Posterior vena cava (tissue), 2 donors: ENCODE results near the gene EXOC3L4. TPM values are rescaled to one million over a fixed set of nuclear protein-coding genes. Genes with fewer than 3 reads are reported as not detected.
"Not testable (repeated sequence)": the region's sequence is repeated elsewhere in the genome, so short reads cannot be mapped to it uniquely, and the experiment has no call there.

Experiments
- DNase-seq: peaks from one replicate; pipeline ENCODE4 v3.0.0-alpha.2; 2020; ENCODE audit warnings: low spot score
- intact Hi-C, 2 donors: fragments of 100-400 bp; cut with DNase I; formaldehyde crosslinking; loops; one replicate each; pipeline versions ENCODE4 v1.14.1 to v1.14.2; 2022 to 2023
- long read RNA-seq, 2 donors: library from polyadenylated mRNA; unstranded; transcript quantifications; one replicate each; pipeline ENCODE4 v2.0.0, GENCODE V29; 2020 to 2021
- total RNA-seq, 2 donors: library from RNA; stranded (reverse); fragmentation: NEBNext Ultra II Directional; extraction: Animal tissue kit (Norgen Biotek cat#: 25700); gene quantifications; one replicate each; pipeline ENCODE4 v1.2.1, GENCODE V29; 2021
- donor health status: DM: yes; HTN: yes; CAD: no.
- donor health status: DM: yes; HTN: yes; CAD: no.

Gene EXOC3L4
- total RNA-seq, result 1 to 10 TPM; 1.0 to 2.5 TPM
- long read RNA-seq, donor 1, partial matches to known transcripts, result 0 of 1 reads
- long read RNA-seq, donor 1, other reads (novel, unspliced or antisense), result 1 of 1 reads
- long read RNA-seq, donor 2, partial matches to known transcripts, result 0 of 1 reads
- long read RNA-seq, donor 2, other reads (novel, unspliced or antisense), result 1 of 1 reads

DNA sequence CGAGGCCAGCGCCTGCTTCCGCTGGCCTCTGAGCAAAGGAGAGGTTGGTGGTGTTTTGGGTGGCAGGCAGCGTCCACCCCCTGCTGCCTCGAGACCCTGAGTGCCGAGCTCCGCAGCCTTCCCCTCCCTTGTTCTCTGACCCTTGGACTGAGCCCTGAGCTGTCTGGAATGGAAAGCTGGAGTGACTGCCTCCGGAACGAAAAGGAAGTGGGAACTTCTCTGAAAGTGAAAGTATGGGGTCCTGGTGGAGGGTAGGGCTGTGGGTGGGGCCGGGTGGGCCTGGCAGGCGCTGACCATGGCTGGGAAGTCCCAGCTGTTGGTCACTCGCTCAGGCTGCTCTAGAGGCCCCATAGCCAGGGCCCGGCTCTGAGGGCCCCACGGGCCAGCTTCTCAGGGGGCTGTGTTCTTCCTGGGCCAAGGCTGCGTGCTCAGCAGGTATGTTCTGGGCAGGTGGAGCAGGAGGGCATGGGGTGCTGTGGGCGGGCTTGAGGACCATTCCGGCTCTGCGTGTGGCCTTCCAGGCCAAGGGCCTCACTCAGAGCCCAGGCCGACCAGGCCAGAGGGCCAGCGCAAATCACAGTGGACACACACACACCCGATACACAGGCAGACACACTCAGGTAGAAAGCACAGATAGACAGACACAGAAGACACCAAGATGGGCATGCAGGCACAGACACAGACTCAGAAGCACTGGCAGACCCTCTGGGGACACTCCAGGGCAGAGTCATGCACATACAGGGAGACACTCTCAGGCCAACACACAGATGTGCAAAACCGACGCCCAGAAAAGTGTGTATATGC lies at the start of gene EXOC3L4:
Gene EXOC3L4 (plus strand): TSS at position 320 of the 804 bp plus-strand sequence. CDS start 5,495 bp downstream, outside the sequence.
- no peak for DNase-seq
- intact Hi-C loops, result no loop called here

GRCh38 chr14:103045371-103045869 lies 49.1 kb upstream of the EXOC3L4 start:
- no peak for DNase-seq
- intact Hi-C loops, result no loop called here

GRCh38 chr14:103047453-103047852 lies 47.1 kb upstream of the EXOC3L4 start:
- DNase-seq, intact Hi-C loops: not testable (repeated sequence)

DNA sequence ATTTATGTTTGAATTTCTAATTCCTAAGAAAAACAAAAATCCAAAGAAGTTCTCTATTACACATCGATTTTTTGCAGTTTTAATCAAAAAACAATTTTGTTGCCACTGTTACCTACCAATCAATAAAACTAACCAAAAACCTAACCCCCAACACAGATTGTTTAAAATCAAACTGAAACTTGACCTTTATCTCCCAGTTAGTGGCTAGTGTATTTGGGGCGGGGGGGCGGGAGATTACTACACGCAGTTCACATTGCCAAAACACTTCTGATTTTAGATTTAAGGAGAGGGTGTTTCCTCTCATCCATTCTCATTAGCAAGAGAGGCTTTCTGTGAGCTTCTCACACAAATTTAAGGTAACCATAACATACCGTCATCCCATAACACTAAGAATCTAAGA lies 43.6 kb upstream of the EXOC3L4 start:
- intact Hi-C loops, result no loop called here
- DNase-seq, result no peak

DNA sequence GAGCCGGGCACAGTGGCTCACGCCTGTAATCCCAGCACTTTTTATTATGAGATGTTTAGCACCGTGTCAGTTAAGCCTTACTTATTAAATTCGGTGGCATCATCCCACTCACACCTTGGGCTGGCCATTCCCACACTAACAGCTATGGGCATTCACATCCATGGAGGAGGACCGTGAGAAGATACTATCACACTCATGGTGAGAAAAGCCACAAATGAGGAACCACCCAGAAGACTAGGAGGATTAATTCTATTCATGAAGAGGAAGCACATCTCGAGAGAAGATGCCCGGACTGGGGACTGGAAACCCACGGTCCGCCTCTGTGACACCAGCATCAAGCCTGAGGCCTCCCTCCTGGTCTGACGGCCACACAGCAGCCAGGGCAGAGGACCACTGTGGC lies 42.1 kb upstream of the EXOC3L4 start:
- intact Hi-C loops, result no loop called here
- no peak for DNase-seq

- intact Hi-C loops, result loop anchor here in 1 of 2 donors (5.0 kb wide), 1 partner anchor 33 kb away; no protein-coding TSS in a partner anchor
Observed at GRCh38 chr14:103055695-103056094, 38.8 kb upstream of the EXOC3L4 start.

DNA sequence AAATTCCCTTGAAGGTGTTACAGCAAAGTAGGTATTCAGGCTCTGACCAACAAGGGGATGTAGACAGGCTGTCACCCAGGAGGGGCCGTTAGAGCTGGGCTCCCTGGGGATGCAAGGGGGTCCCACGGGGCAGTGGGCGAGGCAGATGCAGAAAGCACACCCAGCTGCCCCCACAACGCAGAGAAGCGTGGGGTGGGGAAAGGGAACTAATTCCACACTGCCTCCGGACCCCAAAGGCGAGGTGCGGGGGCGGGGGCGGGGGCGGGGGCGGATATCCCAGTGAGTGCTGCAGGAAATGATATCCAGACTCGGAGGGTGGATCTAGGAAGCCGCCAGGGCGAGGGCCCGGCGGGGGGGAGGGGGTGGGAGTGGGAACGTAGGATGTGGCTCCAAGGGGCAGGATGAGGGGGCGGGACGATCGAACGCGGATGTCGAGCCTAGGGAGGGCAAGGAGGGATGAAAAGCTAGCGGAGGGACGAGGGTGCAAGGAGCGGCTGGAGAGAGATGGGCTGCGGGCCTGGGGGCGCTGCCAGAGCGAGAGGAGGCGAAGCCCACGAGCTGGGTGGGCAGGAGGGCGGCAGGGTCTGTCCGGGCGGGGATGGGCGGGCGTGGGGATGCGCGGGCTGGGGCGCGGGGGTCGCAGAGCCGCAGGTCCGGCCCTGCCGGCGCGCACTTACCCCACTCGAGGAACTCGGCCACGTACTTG lies 38.0 kb upstream of the EXOC3L4 start:
- intact Hi-C loops, result loop anchor here in 1 of 2 donors (5.0 kb wide), 1 partner anchor 34 kb away; no protein-coding TSS in a partner anchor
- peak; percentile 92 for DNase-seq

More at GRCh38 chr14:103055695-103056094, 38.8 kb upstream of the EXOC3L4 start:
- no peak for DNase-seq

GRCh38 chr14:103057028-103057371 lies 37.5 kb upstream of the EXOC3L4 start:
- DNase-seq, result no peak
- intact Hi-C loops, result loop anchor here in 1 of 2 donors (5.0 kb wide), 1 partner anchor 35 kb away; no protein-coding TSS in a partner anchor

DNA sequence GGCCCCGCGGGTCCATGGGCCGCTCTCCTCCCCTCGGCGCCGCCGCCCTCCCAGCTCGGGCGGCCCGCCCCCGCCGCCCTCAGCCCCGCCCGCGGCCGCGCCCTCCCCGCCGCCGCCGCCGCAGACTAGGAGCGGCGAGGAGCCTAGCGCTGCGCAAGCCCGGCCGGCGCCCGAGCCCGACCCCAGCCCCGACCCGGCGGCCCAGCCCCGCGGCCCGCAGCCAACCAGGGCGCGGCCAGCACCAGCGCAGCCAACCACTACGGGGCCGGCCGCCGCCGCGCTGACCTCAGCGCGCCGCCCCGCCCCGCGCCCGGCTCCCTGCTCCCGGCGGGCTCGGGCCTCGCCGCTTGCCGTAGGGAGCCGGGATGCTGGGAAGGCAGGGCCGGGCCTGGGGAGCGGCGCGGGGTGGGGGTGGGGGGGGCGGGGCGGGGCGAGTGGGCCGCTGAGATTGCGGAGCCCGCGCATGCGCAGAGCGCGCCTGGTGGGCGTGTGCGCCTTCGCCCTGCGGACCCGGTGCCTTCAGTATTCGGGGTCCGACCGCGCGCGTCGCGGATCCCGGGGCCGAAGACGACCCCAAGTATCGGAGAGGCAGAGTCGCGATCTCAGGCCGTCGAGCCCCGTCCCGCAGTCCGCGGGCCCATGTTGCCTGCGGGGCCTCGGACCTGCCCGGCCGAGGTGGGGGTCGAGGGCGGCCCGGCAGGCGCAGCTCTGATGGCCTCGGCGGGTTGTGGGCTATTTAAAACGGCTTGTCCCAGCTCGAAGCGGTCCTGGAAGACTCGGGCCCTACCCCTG lies 37.0 kb upstream of the EXOC3L4 start, which contains the start of gene CDC42BPB:
Gene CDC42BPB (minus strand): TSS at position 178 of the 792 bp plus-strand sequence. CDS start 376 bp downstream, outside the sequence.
- peak; percentile 95 for DNase-seq
- intact Hi-C loops, result loop anchor here in 1 of 2 donors (5.0 kb wide), 1 partner anchor 35 kb away; no protein-coding TSS in a partner anchor

- peak; percentile 66 for DNase-seq
- intact Hi-C loops, result loop anchor here in 1 of 2 donors (5.0 kb wide), 1 partner anchor 36 kb away; no protein-coding TSS in a partner anchor
Observed at GRCh38 chr14:103058164-103059055, 36.1 kb upstream of the EXOC3L4 start.

GRCh38 chr14:103059556-103059955 lies 35.0 kb upstream of the EXOC3L4 start:
- intact Hi-C loops, result loop anchor here in 1 of 2 donors (5.0 kb wide), 1 partner anchor 37 kb away; no protein-coding TSS in a partner anchor
- peak; percentile 65 for DNase-seq

DNA sequence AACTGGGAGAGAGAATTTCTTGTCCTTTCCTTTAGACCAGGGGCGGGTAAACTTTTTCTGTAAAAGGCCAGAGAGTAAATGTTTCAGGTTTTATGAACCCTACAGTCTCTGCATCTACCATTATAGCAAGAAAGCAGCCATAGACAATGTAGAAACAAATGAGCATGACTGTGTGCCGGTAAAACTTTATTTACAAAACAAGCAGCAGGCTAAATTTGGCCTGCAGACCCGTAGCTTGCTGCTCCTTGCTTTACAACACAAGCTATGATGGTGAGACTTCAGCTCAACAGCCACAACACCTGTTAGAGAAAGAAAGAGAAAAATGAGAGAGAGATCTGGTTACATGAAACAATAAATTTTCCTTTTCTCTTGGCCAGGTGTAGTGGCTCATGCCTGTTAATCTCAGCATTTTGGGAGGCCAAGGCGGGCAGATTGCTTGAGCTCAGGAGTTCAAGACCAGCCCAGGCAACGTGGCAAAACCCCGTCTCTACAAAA lies 33.0 kb upstream of the EXOC3L4 start:
- DNase-seq, result no peak
- intact Hi-C loops, result loop anchor here in 1 of 2 donors (5.0 kb wide), 1 partner anchor 641 kb away; no protein-coding TSS in a partner anchor

DNA sequence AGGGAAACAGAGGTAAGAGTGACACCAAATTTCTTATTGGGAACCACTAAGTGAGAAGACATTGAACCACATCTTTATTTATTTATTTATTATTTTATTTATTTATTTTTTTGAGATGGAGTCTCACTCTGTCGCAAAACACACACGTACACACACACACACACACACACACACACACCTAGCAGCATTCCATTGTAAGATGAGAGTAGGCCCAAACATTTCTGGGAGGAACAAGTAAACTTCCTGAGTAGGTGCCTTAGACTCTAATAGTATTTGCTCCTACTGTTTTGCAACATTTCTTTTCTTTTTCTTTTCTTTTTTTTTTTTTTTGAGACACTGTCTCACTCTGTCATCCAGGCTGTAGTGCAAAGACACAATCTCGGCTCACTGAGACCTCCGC lies 30.1 kb upstream of the EXOC3L4 start:
- intact Hi-C loops, result loop anchor here in 1 of 2 donors (5.0 kb wide), 1 partner anchor 638 kb away; no protein-coding TSS in a partner anchor
- DNase-seq, result no peak

DNA sequence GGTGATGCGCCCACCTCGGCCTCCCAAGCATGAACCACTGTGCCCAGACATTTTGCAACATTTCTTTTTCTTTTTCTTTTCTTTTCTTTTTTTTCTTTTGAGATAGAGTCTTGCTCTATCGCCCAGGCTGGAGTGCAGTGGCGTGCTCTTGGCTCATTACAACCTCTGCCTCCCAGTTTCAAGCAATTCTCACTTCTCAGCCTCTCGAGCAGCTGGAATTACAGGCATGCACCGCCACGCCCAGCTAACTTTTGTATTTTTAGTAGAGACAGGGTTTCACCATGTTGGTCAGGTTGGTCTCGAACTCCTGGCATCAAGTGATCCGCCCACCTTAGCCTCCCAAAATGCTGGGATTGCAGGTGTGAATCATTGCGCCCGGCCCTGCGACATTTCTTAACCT lies 29.5 kb upstream of the EXOC3L4 start:
- intact Hi-C loops, result loop anchor here in 1 of 2 donors (5.0 kb wide), 1 partner anchor 637 kb away; no protein-coding TSS in a partner anchor
- peak; percentile 52 for DNase-seq

DNA sequence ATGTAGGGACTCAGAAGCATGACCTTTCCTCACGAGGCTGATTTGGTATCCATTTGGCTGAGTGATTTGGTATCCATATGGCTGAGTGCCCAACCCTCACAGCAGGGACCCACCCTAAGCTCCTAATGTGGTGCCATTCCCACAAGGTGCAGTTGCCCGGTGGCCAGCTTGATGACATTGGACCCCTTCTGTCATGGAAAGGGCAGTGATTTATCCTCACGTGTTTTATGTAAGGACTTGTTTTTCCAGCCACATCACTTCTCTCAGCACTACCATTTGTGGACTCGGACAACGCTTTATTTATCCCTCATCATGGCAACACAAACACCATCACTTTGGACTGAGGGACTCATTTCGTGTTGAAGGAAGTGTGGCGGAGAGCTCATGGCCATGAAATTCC lies 28.7 kb upstream of the EXOC3L4 start:
- intact Hi-C loops, result no loop called here
- no peak for DNase-seq

DNA sequence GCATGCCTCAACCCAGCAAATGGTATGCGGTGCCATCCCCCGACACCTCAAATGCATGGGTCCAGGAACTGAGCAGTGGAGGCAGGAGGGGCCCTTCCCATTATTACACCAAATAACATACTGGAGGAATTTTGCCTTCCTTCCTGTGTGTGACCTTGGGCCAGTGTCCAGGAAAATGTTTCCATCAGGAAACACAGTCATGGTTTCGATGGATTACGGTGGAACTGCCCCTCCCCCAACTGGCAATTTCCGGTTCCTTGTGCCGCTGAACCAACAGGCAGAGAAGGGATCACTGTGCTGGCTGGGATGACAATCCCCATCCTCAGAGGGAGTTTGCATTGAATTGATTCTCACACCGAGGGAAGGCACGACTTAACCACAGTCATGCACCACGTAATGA lies 28.1 kb upstream of the EXOC3L4 start:
- peak; percentile 84 for DNase-seq
- intact Hi-C loops, result no loop called here

DNA sequence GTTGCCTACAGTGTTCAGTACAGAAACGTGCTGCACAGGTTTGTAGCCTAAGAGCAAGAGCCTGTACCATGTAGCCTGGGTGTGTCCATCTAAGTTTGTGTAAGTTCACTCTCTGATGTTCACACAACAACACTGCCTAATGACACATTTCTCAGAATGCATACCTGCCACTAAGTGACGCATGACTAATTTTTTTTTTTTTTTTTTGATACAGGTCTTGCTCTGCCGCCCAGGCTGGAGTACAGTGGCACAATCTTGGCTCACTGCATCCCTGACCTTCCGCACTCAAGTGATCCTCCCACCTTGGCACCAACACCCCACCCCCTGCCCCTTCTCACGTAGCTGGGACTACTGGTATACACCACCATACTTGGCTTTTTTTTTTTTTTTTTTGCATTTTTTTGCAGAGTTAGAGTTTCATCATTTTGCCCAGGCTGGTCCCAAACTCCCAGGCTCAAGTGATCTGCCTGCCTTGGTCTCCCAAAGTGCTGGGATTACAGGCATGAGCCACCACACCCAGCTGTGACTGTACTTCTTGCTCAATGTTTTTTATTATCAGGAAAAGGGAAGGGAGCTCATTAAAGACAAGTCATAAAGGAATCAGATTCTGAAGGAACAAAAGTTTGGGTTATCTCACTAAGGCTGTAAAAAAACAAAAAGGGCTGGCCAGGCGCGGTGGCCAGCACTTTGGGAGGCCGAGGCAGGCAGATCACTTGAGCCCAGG lies 27.1 kb upstream of the EXOC3L4 start:
- intact Hi-C loops, result no loop called here
- DNase-seq, result peak; percentile 76
